ENCODE measurements around the gene FGF14. TPM values are rescaled to one million over a fixed set of nuclear protein-coding genes. Genes with fewer than 3 reads are reported as not detected.

Gene FGF14
- total and polyA plus RNA-seq, 2 of the 4 experiments (the other 2 are of a cell fraction) = under 0.01 TPM; not detected in 1

DNA sequence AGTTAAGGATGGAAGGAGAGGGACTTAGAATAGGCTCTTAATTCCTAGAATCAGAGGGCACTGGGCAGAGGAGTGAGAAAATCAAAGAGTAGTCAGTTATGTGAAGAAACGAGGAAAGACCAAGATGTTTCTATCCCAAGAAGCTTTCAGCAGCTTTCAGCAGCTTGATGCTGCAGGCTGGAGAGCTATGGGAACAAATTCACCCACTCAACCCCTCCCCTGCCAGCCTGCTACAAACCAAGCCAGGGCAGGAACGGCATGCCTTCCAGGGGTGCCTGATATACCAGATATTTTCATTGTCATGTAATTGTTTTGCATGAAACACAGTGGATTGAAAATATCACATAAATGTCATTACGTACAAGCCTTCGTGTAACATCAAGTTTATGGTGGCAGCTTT, 262.2 kb downstream of the FGF14 start (continued):
- TF ChIP-seq, protein P1, sequence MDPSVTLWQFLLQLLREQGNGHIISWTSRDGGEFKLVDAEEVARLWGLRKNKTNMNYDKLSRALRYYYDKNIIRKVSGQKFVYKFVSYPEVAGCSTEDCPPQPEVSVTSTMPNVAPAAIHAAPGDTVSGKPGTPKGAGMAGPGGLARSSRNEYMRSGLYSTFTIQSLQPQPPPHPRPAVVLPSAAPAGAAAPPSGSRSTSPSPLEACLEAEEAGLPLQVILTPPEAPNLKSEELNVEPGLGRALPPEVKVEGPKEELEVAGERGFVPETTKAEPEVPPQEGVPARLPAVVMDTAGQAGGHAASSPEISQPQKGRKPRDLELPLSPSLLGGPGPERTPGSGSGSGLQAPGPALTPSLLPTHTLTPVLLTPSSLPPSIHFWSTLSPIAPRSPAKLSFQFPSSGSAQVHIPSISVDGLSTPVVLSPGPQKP (IDR thresholded peaks at IDR 0.05; ENCODE audit: borderline replicate concordance, low read depth, low read length) = no peak
- TF ChIP-seq POLR2A (IDR thresholded peaks at IDR 0.05; ENCODE audit: low read depth, low read length) = no peak
- TF ChIP-seq CHD1 (IDR thresholded peaks at IDR 0.05; ENCODE audit: low read depth, low read length) = no peak
- TF ChIP-seq RAD21 (IDR thresholded peaks at IDR 0.05; ENCODE audit: low read length) = no peak
- no peak for TF ChIP-seq MAZ (IDR thresholded peaks at IDR 0.05; ENCODE audit: borderline replicate concordance, low read depth, low read length)
- TF ChIP-seq SMC3 (IDR thresholded peaks at IDR 0.05; ENCODE audit: low read depth, low read length) = no peak

All from IMR-90 (cell line).